K562 (cell line): ENCODE results near the gene PDE1C.

Experiments used
- GABPB1 ChIP-seq: sonication (generic); formaldehyde crosslinking; IDR thresholded peaks from 2 replicates; pipeline ENCODE4 v1.8.0; 2022; ENCODE audit warnings: mild to moderate bottlenecking, missing genetic modification reagents
- MEIS2 ChIP-seq: fragments of 450-650 bp; IDR thresholded peaks from 2 replicates; pipeline ENCODE4 v1.6.1; 2014; ENCODE audit warnings: mild to moderate bottlenecking; ENCODE audit not compliant: partially characterized antibody
- POLR2AphosphoS5 ChIP-seq: IDR thresholded peaks from 2 replicates; pipeline ENCODE4 v1.6.1; 2011; ENCODE audit warnings: mild to moderate bottlenecking, low read depth, low read length, moderate library complexity; ENCODE audit not compliant: control insufficient read depth, insufficient read depth
- ZNF324 ChIP-seq: fragments of 250-450 bp; sonication (Bioruptor Pico); IDR thresholded peaks from 2 replicates; pipeline ENCODE4 v1.4.0; 2020; ENCODE audit warnings: mild to moderate bottlenecking

DNA sequence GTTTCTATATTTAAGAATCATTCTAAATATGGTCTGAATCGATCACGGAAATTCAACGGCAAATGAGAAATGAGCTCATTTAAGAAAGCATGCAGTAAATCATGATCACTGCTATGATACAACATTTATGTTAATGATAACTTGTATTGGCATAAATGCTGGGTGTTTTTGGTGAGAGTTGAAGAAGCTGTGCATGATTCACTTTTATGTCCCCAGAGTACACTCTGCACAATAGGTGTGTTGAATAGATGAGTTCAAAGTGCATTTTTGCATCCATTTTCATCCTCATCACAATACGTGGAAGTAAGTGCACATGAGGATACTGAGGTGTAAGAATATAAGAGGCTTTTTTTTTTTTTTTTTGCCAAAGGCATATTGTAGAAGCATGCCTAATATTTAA, 213.9 kb downstream of the PDE1C start:
- TF ChIP-seq MEIS2 (no peak), GABPB1 (CRISPR knock-in tag) (no peak), ZNF324 (CRISPR knock-in tag) (no peak), POLR2AphosphoS5 (no peak)
